ENCODE data around the gene UQCRC2. TPM values are rescaled to one million over a fixed set of nuclear protein-coding genes. Genes with fewer than 3 reads are reported as not detected.
"Not testable (repeated sequence)": the region's sequence is repeated elsewhere in the genome, so short reads cannot be mapped to it uniquely, and the experiment has no call there.

UQCRC2 gene
- 100 to 1,000 TPM; 163 to 198 (median 177) TPM for total RNA-seq

GRCh38 chr16:21952793-21953540, at the start of gene UQCRC2:
Gene UQCRC2, plus strand, starts transcription at chr16:21953361. Its CDS starts 63 bp downstream, at chr16:21953424.
- Histone ChIP-seq H3K4me1 (peaks cover 5 to 67% (median 18%) of the 10 kb centered on the region in 3 donors), H3K4me3 (peak within 1 kb of the TSS; percentile 71 to 81), H3K27me3 (no peaks in the 10 kb centered on the region), H3K36me3 (peaks cover 0 to 24% of the 10 kb centered on the region in 2 donors), H3K27ac (peak within 1 kb of the TSS; percentile 75 to 90 (median 86)), H3K9me3 (no peaks in the 10 kb centered on the region)
- TF ChIP-seq CTCF (IDR thresholded peaks at IDR 0.05) (no peak), EP300 (IDR thresholded peaks at IDR 0.05) (no peak), POLR2A (IDR thresholded peaks at IDR 0.05) (peak; percentile 28 to 47), POLR2AphosphoS5 (IDR thresholded peaks at IDR 0.05) (peak; percentile 84)
- 0 to 2% methylated on average over 10 to 11 of the region's 41 CpGs for WGBS, 2 donors (ENCODE audit: low coverage in 1 of 2)
- peak; percentile 99 for ATAC-seq

DNA sequence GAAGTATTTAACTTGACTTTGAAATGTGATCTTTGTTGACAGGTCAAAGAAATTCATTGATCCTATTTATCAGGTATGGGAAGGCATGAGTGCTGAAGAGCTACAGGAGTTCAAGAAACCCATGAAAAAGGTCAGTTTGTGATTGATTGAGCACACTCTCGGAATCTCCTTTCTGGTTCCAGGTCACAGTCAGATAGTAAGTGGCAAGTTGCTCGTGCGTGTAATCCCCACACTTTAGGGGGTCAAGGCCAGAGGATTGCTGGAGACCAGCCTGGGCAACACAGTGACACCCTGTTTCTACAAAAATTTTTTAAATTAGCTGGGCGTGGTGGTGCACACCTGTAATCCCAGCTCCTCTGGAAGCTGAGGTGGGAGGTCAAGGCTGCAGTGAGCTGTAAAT, 20.5 kb upstream of the UQCRC2 start:
- H3K27ac ChIP-seq, H3K4me1 ChIP-seq, ATAC-seq, H3K36me3 ChIP-seq, H3K4me3 ChIP-seq, H3K9me3 ChIP-seq, H3K27me3 ChIP-seq: not testable (repeated sequence)
- WGBS, 2 donors (ENCODE audit: low coverage in 1 of 2) = 53% methylated on average over 3 of the region's 4 CpGs; no CpG with 5 or more reads in 1 of the 2 donors

DNA sequence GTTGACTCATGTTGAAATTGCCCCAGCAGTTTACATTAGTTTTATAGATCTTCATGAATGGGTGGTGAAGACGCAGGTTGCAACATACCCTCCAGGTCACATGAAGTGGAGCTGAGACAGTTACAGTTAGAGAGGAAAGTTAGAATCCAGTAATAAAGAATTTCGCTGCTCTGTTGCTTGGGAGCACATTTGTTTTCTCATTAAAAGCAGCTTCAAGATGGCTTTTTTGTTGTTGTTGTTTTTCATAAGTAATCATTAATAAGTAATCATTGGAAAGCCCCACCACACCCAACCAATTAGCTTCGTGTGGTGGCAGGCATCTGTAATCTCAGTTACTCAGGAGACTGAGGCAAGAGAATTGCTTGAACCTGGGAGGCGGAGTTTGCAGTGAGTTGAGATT, 19.8 kb upstream of the UQCRC2 start:
- not testable (repeated sequence) for H3K27me3 ChIP-seq, H3K4me3 ChIP-seq, H3K4me1 ChIP-seq, ATAC-seq, H3K27ac ChIP-seq, H3K36me3 ChIP-seq, H3K9me3 ChIP-seq
- WGBS, 2 donors (ENCODE audit: low coverage in 1 of 2) = 83 to 100% methylated on average over 1 to 2 of the region's 4 CpGs

DNA sequence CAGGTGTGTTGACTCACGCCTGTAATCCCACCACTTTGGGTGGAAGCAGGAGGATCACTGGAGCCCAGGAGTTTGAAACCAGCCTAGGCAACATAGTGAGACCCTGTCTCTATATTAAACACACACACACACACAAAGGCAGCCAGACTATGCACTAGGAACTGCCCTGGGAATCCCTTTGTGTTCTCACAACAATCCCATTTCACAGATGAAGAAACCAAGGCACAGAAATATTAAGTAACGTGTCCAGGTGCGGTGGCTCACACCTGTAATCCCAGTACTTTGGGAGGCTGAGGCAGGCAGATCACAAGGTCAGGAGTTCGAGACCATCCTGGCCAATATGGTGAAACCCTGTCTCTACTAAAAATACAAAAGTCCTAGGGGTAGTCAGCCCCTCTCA, 19.4 kb upstream of the UQCRC2 start:
- WGBS, 2 donors (ENCODE audit: low coverage in 1 of 2) = 56% methylated on average over 2 of the region's 4 CpGs; no CpG with 5 or more reads in 1 of the 2 donors
- not testable (repeated sequence) for H3K4me1 ChIP-seq, H3K27me3 ChIP-seq, H3K9me3 ChIP-seq, H3K36me3 ChIP-seq, ATAC-seq, H3K4me3 ChIP-seq, H3K27ac ChIP-seq

- ATAC-seq, H3K9me3 ChIP-seq, H3K4me3 ChIP-seq, H3K27ac ChIP-seq, H3K27me3 ChIP-seq, H3K36me3 ChIP-seq, H3K4me1 ChIP-seq: not testable (repeated sequence)
- 29% methylated on average over 1 of the region's 6 CpGs; no CpG with 5 or more reads in 1 of the 2 donors for WGBS, 2 donors (ENCODE audit: low coverage in 1 of 2)
Observed at GRCh38 chr16:21936216-21936615, 16.9 kb upstream of the UQCRC2 start.

GRCh38 chr16:21937336-21937829, 15.8 kb upstream of the UQCRC2 start:
- Histone ChIP-seq H3K4me1 (peaks cover 0 to 3% (median 0%) of the 10 kb centered on the region in 3 donors), H3K27me3 (peaks cover 10% of the 10 kb centered on the region), H3K4me3 (no peak overlapping the region), H3K27ac (no peak overlapping the region), H3K9me3 (no peaks in the 10 kb centered on the region), H3K36me3 (no peaks in the 10 kb centered on the region)
- TF ChIP-seq EP300 (IDR thresholded peaks at IDR 0.05) (no peak), POLR2AphosphoS5 (IDR thresholded peaks at IDR 0.05) (no peak), CTCF (IDR thresholded peaks at IDR 0.05) (no peak), POLR2A (IDR thresholded peaks at IDR 0.05) (no peak)
- no peak for ATAC-seq

DNA sequence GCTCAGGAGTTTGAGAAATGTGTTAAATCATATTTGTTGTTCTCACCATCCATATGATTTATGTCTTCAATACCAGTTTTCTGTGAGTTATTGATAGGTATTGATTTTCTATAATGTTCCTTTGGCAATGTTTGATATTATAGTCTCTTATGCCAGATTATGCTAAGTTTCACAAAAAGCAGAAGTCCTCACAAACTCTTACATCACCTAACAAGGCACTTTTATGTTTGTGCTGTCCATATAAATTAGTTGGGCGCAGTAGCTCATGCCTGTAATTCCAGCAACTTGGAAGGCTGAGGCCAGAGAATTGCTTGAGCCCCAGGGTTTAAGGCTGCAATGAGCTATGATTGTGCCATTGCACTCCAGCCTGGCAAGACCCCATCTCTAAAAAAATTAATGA, 12.6 kb upstream of the UQCRC2 start:
- 91 to 100% methylated on average over 1 of the region's 1 CpG for WGBS, 2 donors (ENCODE audit: low coverage in 1 of 2)
- H3K36me3 ChIP-seq = no peaks in the 10 kb centered on the region
- H3K27ac ChIP-seq = no peak overlapping the region
- H3K4me1 ChIP-seq = no peaks in the 10 kb centered on the region
- H3K9me3 ChIP-seq = no peaks in the 10 kb centered on the region
- no peaks in the 10 kb centered on the region for H3K27me3 ChIP-seq
- no peak for ATAC-seq
- TF ChIP-seq POLR2A (IDR thresholded peaks at IDR 0.05) (no peak), EP300 (IDR thresholded peaks at IDR 0.05) (no peak), POLR2AphosphoS5 (IDR thresholded peaks at IDR 0.05) (no peak), CTCF (IDR thresholded peaks at IDR 0.05) (no peak)
- H3K4me3 ChIP-seq = no peak overlapping the region
